ENCODE measurements around the gene SDK2.

DNA sequence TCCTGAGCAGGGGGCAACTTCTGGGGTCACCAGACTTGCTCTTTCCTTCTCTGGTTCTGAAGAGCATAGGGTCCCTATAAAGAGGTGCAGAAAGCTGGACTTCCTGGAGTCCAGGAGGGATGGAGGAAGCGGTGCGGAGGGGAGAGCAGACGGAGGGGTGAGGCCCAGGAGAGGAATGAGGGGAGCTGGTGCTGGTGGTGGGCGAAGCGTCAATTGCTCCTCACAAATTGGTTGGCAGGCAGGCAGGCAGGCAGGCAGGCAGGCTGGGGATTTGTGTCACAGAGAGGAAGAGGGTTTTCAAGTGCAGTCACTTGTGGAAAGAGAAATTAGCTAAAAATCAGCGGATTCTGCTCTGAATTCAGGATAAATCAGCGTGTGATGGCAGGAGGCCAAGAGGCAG is 198.8 kb downstream of the SDK2 start:
- TF ChIP-seq, protein P1, sequence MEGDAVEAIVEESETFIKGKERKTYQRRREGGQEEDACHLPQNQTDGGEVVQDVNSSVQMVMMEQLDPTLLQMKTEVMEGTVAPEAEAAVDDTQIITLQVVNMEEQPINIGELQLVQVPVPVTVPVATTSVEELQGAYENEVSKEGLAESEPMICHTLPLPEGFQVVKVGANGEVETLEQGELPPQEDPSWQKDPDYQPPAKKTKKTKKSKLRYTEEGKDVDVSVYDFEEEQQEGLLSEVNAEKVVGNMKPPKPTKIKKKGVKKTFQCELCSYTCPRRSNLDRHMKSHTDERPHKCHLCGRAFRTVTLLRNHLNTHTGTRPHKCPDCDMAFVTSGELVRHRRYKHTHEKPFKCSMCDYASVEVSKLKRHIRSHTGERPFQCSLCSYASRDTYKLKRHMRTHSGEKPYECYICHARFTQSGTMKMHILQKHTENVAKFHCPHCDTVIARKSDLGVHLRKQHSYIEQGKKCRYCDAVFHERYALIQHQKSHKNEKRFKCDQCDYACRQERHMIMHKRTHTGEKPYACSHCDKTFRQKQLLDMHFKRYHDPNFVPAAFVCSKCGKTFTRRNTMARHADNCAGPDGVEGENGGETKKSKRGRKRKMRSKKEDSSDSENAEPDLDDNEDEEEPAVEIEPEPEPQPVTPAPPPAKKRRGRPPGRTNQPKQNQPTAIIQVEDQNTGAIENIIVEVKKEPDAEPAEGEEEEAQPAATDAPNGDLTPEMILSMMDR (IDR thresholded peaks at IDR 0.05): no peak
- no peak for TF ChIP-seq POLR2A (IDR thresholded peaks at IDR 0.05)
